IPS DF 6.9 (cell line): ENCODE results near the gene ZNG1F.
"Not testable (repeated sequence)": the region's sequence is repeated elsewhere in the genome, so short reads cannot be mapped to it uniquely, and the experiment has no call there.

Source experiments
- DNase-seq: peaks from one replicate; pipeline ENCODE4 v3.0.0-alpha.2; 2013; ENCODE audit warnings: low read depth, low spot score
- H3K27ac ChIP-seq: one replicate; pipeline ENCODE4 v1.5.1; 2013; ENCODE audit warnings: low read length, control low read depth
- H3K27me3 ChIP-seq: 2 replicates; pipeline ENCODE4 v1.6.1; 2013; ENCODE audit warnings: mild to moderate bottlenecking, low read length; ENCODE audit not compliant: control insufficient read depth, insufficient read depth
- H3K36me3 ChIP-seq: 2 replicates; pipeline ENCODE4 v1.6.1; 2013; ENCODE audit warnings: low read length; ENCODE audit not compliant: control insufficient read depth, insufficient read depth
- H3K4me1 ChIP-seq: 2 replicates; pipeline ENCODE4 v1.6.1; 2013; ENCODE audit warnings: low read length; ENCODE audit not compliant: control insufficient read depth, insufficient read depth
- H3K4me3 ChIP-seq: 2 replicates; pipeline ENCODE4 v1.5.1; 2013; ENCODE audit warnings: mild to moderate bottlenecking, low read length
- H3K9me3 ChIP-seq: 2 replicates; pipeline ENCODE4 v1.6.1; 2013; ENCODE audit warnings: low read length, inconsistent platforms; ENCODE audit not compliant: control insufficient read depth, insufficient read depth
- WGBS: extraction: QIAGEN DNeasy Blood & Tissue Kit; methylation state at CpG from one replicate; pipeline ENCODE4 v1.1.7; 2013; ENCODE audit warnings: mixed read lengths, missing lambda C conversion rate; ENCODE audit not compliant: insufficient read length, insufficient coverage; 5-methylcytosine and 5-hydroxymethylcytosine counted together

Gene ZNG1F

GRCh38 chr9:41189217-41189616 is at the start of gene ZNG1F:
Gene ZNG1F, minus strand, starts transcription at chr9:41189317. Its CDS starts 59 bp downstream, at chr9:41189258.
- not testable (repeated sequence) for H3K9me3 ChIP-seq, H3K4me3 ChIP-seq, DNase-seq, H3K27ac ChIP-seq, H3K27me3 ChIP-seq, H3K4me1 ChIP-seq, H3K36me3 ChIP-seq
- no CpG with 5 or more reads among the region's 31 CpGs for WGBS

GRCh38 chr9:41237110-41237749 is 48.1 kb upstream of the ZNG1F start:
- not testable (repeated sequence) for H3K9me3 ChIP-seq, H3K4me1 ChIP-seq, DNase-seq, H3K36me3 ChIP-seq, H3K27me3 ChIP-seq, H3K4me3 ChIP-seq, H3K27ac ChIP-seq
- no CpG with 5 or more reads among the region's 51 CpGs for WGBS

GRCh38 chr9:41236486-41237109 is 47.5 kb upstream of the ZNG1F start:
- not testable (repeated sequence) for H3K4me3 ChIP-seq, H3K9me3 ChIP-seq, H3K27ac ChIP-seq, H3K4me1 ChIP-seq, H3K27me3 ChIP-seq, H3K36me3 ChIP-seq, DNase-seq
- WGBS, result no CpG with 5 or more reads among the region's 23 CpGs

- H3K9me3 ChIP-seq, H3K4me3 ChIP-seq, DNase-seq, H3K4me1 ChIP-seq, H3K27ac ChIP-seq, H3K27me3 ChIP-seq, H3K36me3 ChIP-seq: not testable (repeated sequence)
- WGBS, result no CpG with 5 or more reads among the region's 55 CpGs
Measured at GRCh38 chr9:41234811-41235805, 46.0 kb upstream of the ZNG1F start.

GRCh38 chr9:41234221-41234620 is 45.1 kb upstream of the ZNG1F start:
- H3K9me3 ChIP-seq, H3K27ac ChIP-seq, H3K4me3 ChIP-seq, H3K27me3 ChIP-seq, DNase-seq, H3K4me1 ChIP-seq, H3K36me3 ChIP-seq: not testable (repeated sequence)
- no CpG with 5 or more reads among the region's 3 CpGs for WGBS

GRCh38 chr9:41232326-41232725 is 43.2 kb upstream of the ZNG1F start:
- DNase-seq, H3K36me3 ChIP-seq, H3K27ac ChIP-seq, H3K9me3 ChIP-seq, H3K4me3 ChIP-seq, H3K4me1 ChIP-seq, H3K27me3 ChIP-seq: not testable (repeated sequence)
- no CpG with 5 or more reads among the region's 10 CpGs for WGBS

GRCh38 chr9:41230418-41230817 is 41.3 kb upstream of the ZNG1F start:
- no CpG with 5 or more reads among the region's 3 CpGs for WGBS
- H3K4me3 ChIP-seq, DNase-seq, H3K27me3 ChIP-seq, H3K9me3 ChIP-seq, H3K27ac ChIP-seq, H3K4me1 ChIP-seq, H3K36me3 ChIP-seq: not testable (repeated sequence)

GRCh38 chr9:41229408-41230401 is 40.6 kb upstream of the ZNG1F start:
- DNase-seq, result no peak
- Histone ChIP-seq H3K36me3 (no peaks in the 10 kb centered on the region), H3K4me1 (no peaks in the 10 kb centered on the region), H3K27me3 (peaks cover 4% of the 10 kb centered on the region), H3K27ac (no peak overlapping the region), H3K9me3 (no peaks in the 10 kb centered on the region), H3K4me3 (no peak overlapping the region)
- no CpG with 5 or more reads among the region's 7 CpGs for WGBS

GRCh38 chr9:41219831-41220230 is 30.7 kb upstream of the ZNG1F start:
- WGBS, result no CpG with 5 or more reads among the region's 4 CpGs
- H3K27ac ChIP-seq, H3K27me3 ChIP-seq, H3K9me3 ChIP-seq, DNase-seq, H3K4me1 ChIP-seq, H3K4me3 ChIP-seq, H3K36me3 ChIP-seq: not testable (repeated sequence)

GRCh38 chr9:41188439-41188838 is 678 bp downstream of the ZNG1F start:
- H3K9me3 ChIP-seq, H3K36me3 ChIP-seq, H3K4me3 ChIP-seq, H3K27ac ChIP-seq, H3K4me1 ChIP-seq, DNase-seq, H3K27me3 ChIP-seq: not testable (repeated sequence)
- WGBS, result no CpG with 5 or more reads among the region's 11 CpGs
